Colonic mucosa (tissue), 4 donors: ENCODE data around the gene ZNF280B. TPM values are rescaled to one million over a fixed set of nuclear protein-coding genes. Genes with fewer than 3 reads are reported as not detected.

ENCODE experiments used
- DNase-seq: peaks from one replicate; pipeline ENCODE4 v3.0.0-alpha.2; 2020
- H3K27ac ChIP-seq: fragments of 200-600 bp; one replicate; pipeline ENCODE4 v1.8.0; 2021
- H3K27me3 ChIP-seq: fragments of 200-600 bp; one replicate; pipeline ENCODE4 v1.8.0; 2021
- H3K36me3 ChIP-seq: fragments of 200-600 bp; one replicate; pipeline ENCODE4 v1.8.0; 2021
- H3K4me1 ChIP-seq: fragments of 200-600 bp; one replicate; pipeline ENCODE4 v1.8.0; 2021; ENCODE audit warnings: mild to moderate bottlenecking
- H3K4me3 ChIP-seq: fragments of 200-600 bp; one replicate; pipeline ENCODE4 v1.8.0; 2021
- H3K9ac ChIP-seq, 2 donors: one replicate each; pipeline ENCODE4 v1.7.0; 2013; ENCODE audit warnings: control low read depth in 2 of 2, low read depth in 2 of 2, low read length in 2 of 2
- H3K9me3 ChIP-seq: fragments of 200-600 bp; one replicate; pipeline ENCODE4 v1.8.0; 2021
- CTCF ChIP-seq: fragments of 200-600 bp; IDR thresholded peaks from one replicate; pipeline ENCODE4 v1.8.0; 2022; ENCODE audit warnings: antibody characterized with exemption, mild to moderate bottlenecking
- intact Hi-C: fragments of 100-400 bp; cut with DNase I; formaldehyde crosslinking; loops from one replicate; pipeline ENCODE4 v1.14.1; 2022
- total RNA-seq, 2 donors: library from RNA; stranded (reverse); fragmentation: NEBNext Ultra II Directional in 1 of 2; extraction: Animal tissue kit (Norgen Biotek cat#: 25700) in 1 of 2; gene quantifications; one replicate each; pipeline ENCODE4 v1.2.1, GENCODE V29; 2021
- donor health status: healthy.
- donor health status: DM: no; HTN: no; CAD: no.
- donor health status: DM: no; HTN: no; CAD: no.

Gene ZNF280B
- total RNA-seq, 2 donors from 2014 or later = 0.96 to 1.1 TPM

GRCh38 chr22:22485524-22485923 lies 23.0 kb downstream of the ZNF280B start:
- H3K27ac ChIP-seq = no peak overlapping the region
- H3K4me1 ChIP-seq = no peaks in the 10 kb centered on the region
- H3K9me3 ChIP-seq = no peaks in the 10 kb centered on the region
- H3K36me3 ChIP-seq = no peaks in the 10 kb centered on the region
- no peak for TF ChIP-seq CTCF
- no peak overlapping the region for H3K9ac ChIP-seq
- DNase-seq = no peak
- H3K27me3 ChIP-seq = no peaks in the 10 kb centered on the region
- intact Hi-C loops = no loop called here
- no peak overlapping the region for H3K4me3 ChIP-seq

GRCh38 chr22:22484023-22484422 lies 24.5 kb downstream of the ZNF280B start:
- H3K27ac ChIP-seq = no peak overlapping the region
- H3K9me3 ChIP-seq = no peaks in the 10 kb centered on the region
- H3K4me1 ChIP-seq = no peaks in the 10 kb centered on the region
- no peaks in the 10 kb centered on the region for H3K27me3 ChIP-seq
- H3K4me3 ChIP-seq = no peak overlapping the region
- DNase-seq = no peak
- no peak for TF ChIP-seq CTCF
- H3K9ac ChIP-seq = no peak overlapping the region
- H3K36me3 ChIP-seq = no peaks in the 10 kb centered on the region
- intact Hi-C loops = no loop called here

GRCh38 chr22:22480940-22481339 lies 27.6 kb downstream of the ZNF280B start:
- no peak for TF ChIP-seq CTCF
- intact Hi-C loops = no loop called here
- no peaks in the 10 kb centered on the region for H3K4me1 ChIP-seq
- no peak overlapping the region for H3K4me3 ChIP-seq
- H3K27ac ChIP-seq = no peak overlapping the region
- no peaks in the 10 kb centered on the region for H3K36me3 ChIP-seq
- no peaks in the 10 kb centered on the region for H3K27me3 ChIP-seq
- no peaks in the 10 kb centered on the region for H3K9me3 ChIP-seq
- no peak overlapping the region for H3K9ac ChIP-seq
- no peak for DNase-seq

- no peak for TF ChIP-seq CTCF
- Histone ChIP-seq H3K27ac (no peak overlapping the region), H3K9me3 (no peaks in the 10 kb centered on the region), H3K36me3 (no peaks in the 10 kb centered on the region), H3K9ac (no peak overlapping the region), H3K4me1 (no peaks in the 10 kb centered on the region), H3K27me3 (no peaks in the 10 kb centered on the region), H3K4me3 (no peak overlapping the region)
- intact Hi-C loops = no loop called here
- no peak for DNase-seq
These were observed 28.5 kb downstream of the ZNF280B start for GRCh38 chr22:22479999-22480532.

GRCh38 chr22:22479116-22479515 lies 29.4 kb downstream of the ZNF280B start:
- no peaks in the 10 kb centered on the region for H3K36me3 ChIP-seq
- DNase-seq = no peak
- TF ChIP-seq CTCF = no peak
- H3K9me3 ChIP-seq = no peaks in the 10 kb centered on the region
- no peaks in the 10 kb centered on the region for H3K4me1 ChIP-seq
- H3K4me3 ChIP-seq = no peak overlapping the region
- H3K9ac ChIP-seq = no peak overlapping the region
- H3K27ac ChIP-seq = no peak overlapping the region
- no peaks in the 10 kb centered on the region for H3K27me3 ChIP-seq
- intact Hi-C loops = no loop called here
